Breast epithelium (tissue), 4 donors: ENCODE measurements around the gene FMR1. TPM values are rescaled to one million over a fixed set of nuclear protein-coding genes. Genes with fewer than 3 reads are reported as not detected.

Source experiments
- DNase-seq, 2 donors: peaks; one replicate each; pipeline ENCODE4 v3.0.0-alpha.2; 2019; ENCODE audit warnings: low spot score in 2 of 2
- H3K27ac ChIP-seq, 2 donors: fragments of 200-600 bp; sonication (generic) in 1 of 2; one replicate each; pipeline ENCODE4 v1.5.1; 2016 to 2019; ENCODE audit warnings: mild to moderate bottlenecking in 1 of 2
- H3K27me3 ChIP-seq, 2 donors: fragments of 200-600 bp; sonication (generic) in 1 of 2; one replicate each; pipeline versions ENCODE4 v1.5.1 to v1.6.0; 2017 to 2019; ENCODE audit warnings: control low read depth in 1 of 2, mild to moderate bottlenecking in 1 of 2
- H3K36me3 ChIP-seq: fragments of 200-600 bp; one replicate; pipeline ENCODE4 v1.5.1; 2019
- H3K4me1 ChIP-seq, 2 donors: fragments of 200-600 bp; sonication (generic); one replicate each; pipeline ENCODE4 v1.5.1; 2016 to 2019; ENCODE audit warnings: control low read depth in 1 of 2
- H3K4me3 ChIP-seq, 3 donors: fragments of 200-600 bp; sonication (generic); 1 replicate in 2 of 3; 2 replicates in 1 of 3; pipeline ENCODE4 v1.5.1; 2016 to 2019; ENCODE audit warnings: mild to moderate bottlenecking in 3 of 3, moderate library complexity in 2 of 3
- H3K9me3 ChIP-seq, 2 donors: fragments of 200-600 bp; sonication (generic) in 1 of 2; one replicate each; pipeline ENCODE4 v1.5.1; 2016 to 2019; ENCODE audit warnings: control low read depth in 1 of 2
- POLR2A ChIP-seq: fragments of 450-650 bp; IDR thresholded peaks from one replicate; pipeline ENCODE4 v1.6.1; 2016; ENCODE audit warnings: antibody characterized with exemption, mild to moderate bottlenecking, moderate library complexity
- POLR2AphosphoS5 ChIP-seq, 3 donors: sonication (generic); formaldehyde crosslinking; IDR thresholded peaks; one replicate each; pipeline ENCODE4 v1.6.1; 2017; ENCODE audit warnings: antibody characterized with exemption in 3 of 3
- intact Hi-C: fragments of 100-400 bp; cut with DNase I; formaldehyde crosslinking; loops from one replicate; pipeline ENCODE4 v1.15.1; 2023; ENCODE audit warnings: low total_unique reads
- total RNA-seq, 3 donors: library from RNA; depleted of rRNA; stranded (reverse); fragments of >200 nt; gene quantifications; one replicate each; pipeline ENCODE4 v1.1.0, GENCODE V29; 2016
- TF ChIP-seq, protein P1 (sequence below), 3 donors: fragments of 450-650 bp; IDR thresholded peaks; one replicate each; pipeline ENCODE4 v1.5.1; 2016 to 2017; ENCODE audit warnings: antibody characterized with exemption in 3 of 3, mild to moderate bottlenecking in 3 of 3, moderate library complexity in 3 of 3

Gene FMR1
- total RNA-seq, 3 donors from 2014 or later: 38.7 to 52.4 (median 40.0) TPM

DNA sequence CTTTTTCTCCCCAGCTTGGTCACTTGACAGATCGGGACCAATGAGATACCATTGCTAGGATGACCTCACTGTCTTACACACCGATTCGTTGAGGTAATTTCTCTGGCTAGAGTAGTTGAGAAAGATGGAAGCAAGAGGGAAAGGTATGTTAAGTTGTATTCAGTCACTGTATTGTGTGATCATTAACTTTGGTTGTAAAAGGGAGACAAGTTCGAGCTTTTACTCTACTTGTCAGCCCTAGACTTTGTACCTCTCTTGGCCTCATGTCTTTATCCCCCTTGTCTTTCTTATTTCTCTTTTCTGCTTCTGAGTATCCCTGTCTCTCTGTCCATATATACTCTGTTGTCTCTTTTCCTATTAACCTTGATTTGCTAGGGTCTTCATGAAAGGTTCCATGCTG lies 15.5 kb downstream of the FMR1 start:
- Histone ChIP-seq H3K4me3 (no peak overlapping the region), H3K4me1 (no peaks in the 10 kb centered on the region), H3K36me3 (no peaks in the 10 kb centered on the region), H3K27me3 (no peaks in the 10 kb centered on the region), H3K9me3 (no peaks in the 10 kb centered on the region), H3K27ac (no peak overlapping the region)
- intact Hi-C loops: no loop called here
- TF ChIP-seq, protein P1, sequence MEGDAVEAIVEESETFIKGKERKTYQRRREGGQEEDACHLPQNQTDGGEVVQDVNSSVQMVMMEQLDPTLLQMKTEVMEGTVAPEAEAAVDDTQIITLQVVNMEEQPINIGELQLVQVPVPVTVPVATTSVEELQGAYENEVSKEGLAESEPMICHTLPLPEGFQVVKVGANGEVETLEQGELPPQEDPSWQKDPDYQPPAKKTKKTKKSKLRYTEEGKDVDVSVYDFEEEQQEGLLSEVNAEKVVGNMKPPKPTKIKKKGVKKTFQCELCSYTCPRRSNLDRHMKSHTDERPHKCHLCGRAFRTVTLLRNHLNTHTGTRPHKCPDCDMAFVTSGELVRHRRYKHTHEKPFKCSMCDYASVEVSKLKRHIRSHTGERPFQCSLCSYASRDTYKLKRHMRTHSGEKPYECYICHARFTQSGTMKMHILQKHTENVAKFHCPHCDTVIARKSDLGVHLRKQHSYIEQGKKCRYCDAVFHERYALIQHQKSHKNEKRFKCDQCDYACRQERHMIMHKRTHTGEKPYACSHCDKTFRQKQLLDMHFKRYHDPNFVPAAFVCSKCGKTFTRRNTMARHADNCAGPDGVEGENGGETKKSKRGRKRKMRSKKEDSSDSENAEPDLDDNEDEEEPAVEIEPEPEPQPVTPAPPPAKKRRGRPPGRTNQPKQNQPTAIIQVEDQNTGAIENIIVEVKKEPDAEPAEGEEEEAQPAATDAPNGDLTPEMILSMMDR (IDR thresholded peaks at IDR 0.05): no peak
- no peak for TF ChIP-seq POLR2A
- no peak for TF ChIP-seq POLR2AphosphoS5 (IDR thresholded peaks at IDR 0.05)
- DNase-seq: no peak

DNA sequence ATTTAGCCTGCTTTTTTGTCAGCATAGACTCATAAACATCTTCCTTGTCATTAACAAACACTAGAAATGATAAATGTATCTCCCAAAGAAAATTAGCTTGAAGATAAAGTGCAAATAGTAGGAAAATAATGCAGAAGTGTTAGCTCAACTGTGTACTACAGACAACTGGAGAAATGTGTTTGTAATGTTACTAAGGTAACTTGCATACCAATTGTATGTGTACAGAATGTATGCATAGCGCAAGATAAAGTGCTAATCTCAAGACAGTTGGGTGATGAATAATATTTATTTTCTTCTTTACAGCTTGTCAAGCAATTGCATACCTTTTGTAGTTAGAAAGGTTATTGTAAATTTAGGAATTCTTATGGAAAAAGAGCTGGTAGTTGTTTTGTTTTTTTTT lies 22.1 kb downstream of the FMR1 start:
- intact Hi-C loops: no loop called here
- H3K9me3 ChIP-seq: no peaks in the 10 kb centered on the region
- H3K36me3 ChIP-seq: no peaks in the 10 kb centered on the region
- TF ChIP-seq, protein P1 (IDR thresholded peaks at IDR 0.05): no peak
- H3K4me3 ChIP-seq: no peak overlapping the region
- H3K27ac ChIP-seq: no peak overlapping the region
- H3K27me3 ChIP-seq: no peaks in the 10 kb centered on the region
- H3K4me1 ChIP-seq: no peaks in the 10 kb centered on the region
- DNase-seq: no peak

DNA sequence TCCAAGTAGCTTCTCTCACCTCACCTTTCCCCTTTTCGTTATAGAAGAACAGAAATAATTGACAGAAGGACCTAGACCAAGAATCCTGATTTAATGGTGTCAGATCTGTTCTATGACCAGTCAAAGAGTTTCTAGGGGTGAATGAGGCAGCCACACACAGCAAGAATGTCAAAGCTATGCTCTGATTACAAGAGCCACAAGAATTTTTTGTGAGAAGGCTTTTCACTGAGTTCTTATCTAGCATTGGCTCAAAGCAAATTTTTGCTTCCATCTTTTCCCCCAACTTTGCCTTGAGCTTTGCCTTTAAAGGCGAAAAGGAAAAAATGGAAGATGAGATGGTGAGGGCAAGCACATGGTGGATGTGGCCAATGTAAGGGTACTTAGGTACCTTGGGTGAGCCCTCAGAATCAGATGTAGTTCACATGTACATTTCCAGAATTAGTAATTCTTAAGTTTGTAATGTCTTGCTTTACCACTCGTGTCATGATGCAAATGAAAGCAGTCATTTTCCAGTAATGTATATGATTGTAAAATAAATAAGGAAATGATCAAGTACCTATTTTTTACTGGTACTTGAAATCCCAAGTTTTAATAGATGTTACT lies 23.5 kb downstream of the FMR1 start:
- intact Hi-C loops: no loop called here
- TF ChIP-seq POLR2AphosphoS5 (IDR thresholded peaks at IDR 0.05): no peak
- TF ChIP-seq, protein P1 (IDR thresholded peaks at IDR 0.05): no peak
- no peak for TF ChIP-seq POLR2A
- H3K27me3 ChIP-seq: no peaks in the 10 kb centered on the region
- no peak overlapping the region for H3K27ac ChIP-seq
- no peaks in the 10 kb centered on the region for H3K9me3 ChIP-seq
- no peak overlapping the region for H3K4me3 ChIP-seq
- no peak for DNase-seq
- no peaks in the 10 kb centered on the region for H3K36me3 ChIP-seq
- H3K4me1 ChIP-seq: no peaks in the 10 kb centered on the region

DNA sequence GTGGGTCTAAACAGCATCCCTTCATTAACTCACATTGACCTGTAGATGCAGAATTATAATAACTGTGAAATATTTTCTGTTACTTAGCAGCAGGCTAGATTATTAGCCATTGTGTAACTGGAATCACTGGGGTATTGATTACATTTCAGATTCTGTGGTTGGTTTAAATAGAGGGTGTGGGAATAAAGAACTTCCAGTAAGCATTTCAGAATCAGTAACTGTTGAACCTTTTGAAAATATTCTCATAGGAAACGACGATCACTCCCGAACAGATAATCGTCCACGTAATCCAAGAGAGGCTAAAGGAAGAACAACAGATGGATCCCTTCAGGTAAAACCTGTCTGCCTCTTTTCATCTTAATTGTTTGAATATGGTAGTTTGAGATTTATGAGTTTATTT lies 33.6 kb downstream of the FMR1 start:
- Histone ChIP-seq H3K9me3 (no peaks in the 10 kb centered on the region), H3K4me1 (no peaks in the 10 kb centered on the region), H3K36me3 (no peaks in the 10 kb centered on the region), H3K27me3 (no peaks in the 10 kb centered on the region), H3K27ac (no peak overlapping the region), H3K4me3 (no peak overlapping the region)
- TF ChIP-seq POLR2A (no peak), POLR2AphosphoS5 (IDR thresholded peaks at IDR 0.05) (no peak)
- TF ChIP-seq, protein P1 (IDR thresholded peaks at IDR 0.05): no peak
- no peak for DNase-seq
- intact Hi-C loops: no loop called here

DNA sequence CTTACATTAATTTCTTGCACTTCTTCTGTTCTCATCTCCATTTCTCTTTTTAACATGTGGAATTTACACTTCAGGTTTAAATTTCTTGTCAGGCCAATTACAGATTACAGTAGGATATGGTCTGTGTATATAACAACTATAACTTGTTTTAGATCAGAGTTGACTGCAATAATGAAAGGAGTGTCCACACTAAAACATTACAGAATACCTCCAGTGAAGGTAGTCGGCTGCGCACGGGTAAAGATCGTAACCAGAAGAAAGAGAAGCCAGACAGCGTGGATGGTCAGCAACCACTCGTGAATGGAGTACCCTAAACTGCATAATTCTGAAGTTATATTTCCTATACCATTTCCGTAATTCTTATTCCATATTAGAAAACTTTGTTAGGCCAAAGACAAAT lies 36.8 kb downstream of the FMR1 start:
- Histone ChIP-seq H3K4me3 (no peak overlapping the region), H3K27ac (no peak overlapping the region), H3K27me3 (no peaks in the 10 kb centered on the region), H3K4me1 (no peaks in the 10 kb centered on the region), H3K9me3 (no peaks in the 10 kb centered on the region), H3K36me3 (no peaks in the 10 kb centered on the region)
- intact Hi-C loops: no loop called here
- DNase-seq: no peak
- no peak for TF ChIP-seq POLR2AphosphoS5 (IDR thresholded peaks at IDR 0.05)
- TF ChIP-seq, protein P1 (IDR thresholded peaks at IDR 0.05): no peak
- TF ChIP-seq POLR2A: no peak
